ENCODE data around the gene CCDC195.

GRCh38 chr2:224666951-224667553 is 49.1 kb downstream of the CCDC195 start:
- no peak for TF ChIP-seq CTCF (conservative IDR thresholded peaks at IDR 0.05; ENCODE audit: low read length)
- no peak for TF ChIP-seq EZH2phosphoT487 (IDR thresholded peaks at IDR 0.05; ENCODE audit: borderline replicate concordance)

Data from Loucy (cell line).